Adrenal gland (tissue), 5 donors: ENCODE measurements around the gene ST6GALNAC6.

Experiments
- POLR2A ChIP-seq, 2 donors: fragments of 450-650 bp; IDR thresholded peaks; one replicate each; pipeline ENCODE4 v1.6.1; 2017; ENCODE audit warnings: antibody characterized with exemption in 2 of 2, mild to moderate bottlenecking in 2 of 2, moderate library complexity in 1 of 2
- TF ChIP-seq, protein P1 (sequence below), 6 experiments: fragments of 450-650 bp in 4 of 6; fragments of 200-600 bp in 2 of 6; sonication (generic) in 1 of 6; IDR thresholded peaks; 1 replicate in 5 of 6; 2 replicates in 1 of 6; pipeline versions ENCODE4 v1.5.1 to v1.8.0; 2016 to 2021; ENCODE audit warnings: antibody characterized with exemption in 6 of 6, mild to moderate bottlenecking in 2 of 6, moderate library complexity in 1 of 6
- donor health status: DM: no; HTN: no; CAD: no.

DNA sequence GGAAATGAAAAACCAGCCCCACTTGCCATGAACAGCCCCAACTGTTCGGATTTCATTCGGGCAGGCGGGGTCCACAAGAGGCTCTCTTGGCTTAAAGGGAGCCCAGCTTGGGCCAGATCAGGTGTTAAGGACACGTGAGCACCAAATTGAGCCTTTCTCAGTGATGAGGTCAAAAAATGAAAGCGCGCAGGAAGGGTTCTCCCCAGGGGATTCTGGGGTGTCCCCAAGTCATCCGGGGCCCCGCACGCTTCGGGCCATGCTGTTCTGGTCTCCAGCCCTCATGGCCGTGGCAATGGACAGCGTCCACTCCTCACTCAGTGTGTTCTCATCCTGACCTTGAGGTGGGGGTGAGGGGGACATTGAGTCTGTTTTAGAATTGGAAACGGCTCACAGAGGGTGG lies 32.9 kb downstream of the ST6GALNAC6 start:
- TF ChIP-seq, protein P1, sequence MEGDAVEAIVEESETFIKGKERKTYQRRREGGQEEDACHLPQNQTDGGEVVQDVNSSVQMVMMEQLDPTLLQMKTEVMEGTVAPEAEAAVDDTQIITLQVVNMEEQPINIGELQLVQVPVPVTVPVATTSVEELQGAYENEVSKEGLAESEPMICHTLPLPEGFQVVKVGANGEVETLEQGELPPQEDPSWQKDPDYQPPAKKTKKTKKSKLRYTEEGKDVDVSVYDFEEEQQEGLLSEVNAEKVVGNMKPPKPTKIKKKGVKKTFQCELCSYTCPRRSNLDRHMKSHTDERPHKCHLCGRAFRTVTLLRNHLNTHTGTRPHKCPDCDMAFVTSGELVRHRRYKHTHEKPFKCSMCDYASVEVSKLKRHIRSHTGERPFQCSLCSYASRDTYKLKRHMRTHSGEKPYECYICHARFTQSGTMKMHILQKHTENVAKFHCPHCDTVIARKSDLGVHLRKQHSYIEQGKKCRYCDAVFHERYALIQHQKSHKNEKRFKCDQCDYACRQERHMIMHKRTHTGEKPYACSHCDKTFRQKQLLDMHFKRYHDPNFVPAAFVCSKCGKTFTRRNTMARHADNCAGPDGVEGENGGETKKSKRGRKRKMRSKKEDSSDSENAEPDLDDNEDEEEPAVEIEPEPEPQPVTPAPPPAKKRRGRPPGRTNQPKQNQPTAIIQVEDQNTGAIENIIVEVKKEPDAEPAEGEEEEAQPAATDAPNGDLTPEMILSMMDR (IDR thresholded peaks at IDR 0.05), result no peak
- TF ChIP-seq POLR2A (IDR thresholded peaks at IDR 0.05), result no peak
